ENCODE data around the gene MYD88. TPM values are rescaled to one million over a fixed set of nuclear protein-coding genes. Genes with fewer than 3 reads are reported as not detected.

Gene MYD88
- total RNA-seq, 1 donor: 6.9 TPM

DNA sequence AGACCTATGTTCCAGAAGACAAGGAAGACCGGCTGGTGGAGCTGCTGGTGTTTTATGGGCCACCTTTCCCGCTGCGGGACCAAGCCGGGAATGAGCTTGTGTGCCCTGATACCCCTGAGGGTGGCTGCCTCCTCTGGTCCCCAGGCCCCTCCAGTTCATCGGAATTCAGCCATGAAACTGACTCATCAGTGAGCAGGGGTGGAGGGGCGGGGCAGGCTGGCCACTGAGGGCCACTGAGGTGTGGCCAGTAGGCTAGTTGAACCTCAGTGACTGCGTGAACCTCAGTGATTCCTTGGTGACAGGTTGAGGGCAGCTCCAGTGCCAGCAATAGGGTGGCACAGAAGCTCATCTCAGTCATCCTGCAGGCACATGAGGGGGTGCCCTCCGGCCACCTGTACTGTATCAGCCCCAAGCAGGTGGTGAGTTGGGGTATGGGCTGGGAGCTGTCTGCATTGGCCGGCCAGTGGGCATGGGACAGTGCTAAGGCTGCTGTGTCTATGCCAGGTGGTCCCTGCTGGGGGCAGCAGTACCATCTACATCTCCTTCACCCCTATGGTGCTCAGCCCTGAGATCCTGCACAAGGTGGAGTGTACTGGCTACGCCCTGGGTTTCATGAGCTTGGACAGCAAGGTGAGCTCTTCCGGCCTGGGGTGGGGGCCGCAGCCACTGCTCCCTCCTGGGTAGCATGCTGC is 21.8 kb upstream of the MYD88 start:
- TF ChIP-seq, protein P1, sequence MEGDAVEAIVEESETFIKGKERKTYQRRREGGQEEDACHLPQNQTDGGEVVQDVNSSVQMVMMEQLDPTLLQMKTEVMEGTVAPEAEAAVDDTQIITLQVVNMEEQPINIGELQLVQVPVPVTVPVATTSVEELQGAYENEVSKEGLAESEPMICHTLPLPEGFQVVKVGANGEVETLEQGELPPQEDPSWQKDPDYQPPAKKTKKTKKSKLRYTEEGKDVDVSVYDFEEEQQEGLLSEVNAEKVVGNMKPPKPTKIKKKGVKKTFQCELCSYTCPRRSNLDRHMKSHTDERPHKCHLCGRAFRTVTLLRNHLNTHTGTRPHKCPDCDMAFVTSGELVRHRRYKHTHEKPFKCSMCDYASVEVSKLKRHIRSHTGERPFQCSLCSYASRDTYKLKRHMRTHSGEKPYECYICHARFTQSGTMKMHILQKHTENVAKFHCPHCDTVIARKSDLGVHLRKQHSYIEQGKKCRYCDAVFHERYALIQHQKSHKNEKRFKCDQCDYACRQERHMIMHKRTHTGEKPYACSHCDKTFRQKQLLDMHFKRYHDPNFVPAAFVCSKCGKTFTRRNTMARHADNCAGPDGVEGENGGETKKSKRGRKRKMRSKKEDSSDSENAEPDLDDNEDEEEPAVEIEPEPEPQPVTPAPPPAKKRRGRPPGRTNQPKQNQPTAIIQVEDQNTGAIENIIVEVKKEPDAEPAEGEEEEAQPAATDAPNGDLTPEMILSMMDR (IDR thresholded peaks at IDR 0.05; ENCODE audit: insufficient read depth, low read depth, low read length): no peak
- no peak overlapping the region for H3K4me3 ChIP-seq (ENCODE audit: low read depth, low read length)
- DNase-seq (ENCODE audit: low read depth): no peak

DNA sequence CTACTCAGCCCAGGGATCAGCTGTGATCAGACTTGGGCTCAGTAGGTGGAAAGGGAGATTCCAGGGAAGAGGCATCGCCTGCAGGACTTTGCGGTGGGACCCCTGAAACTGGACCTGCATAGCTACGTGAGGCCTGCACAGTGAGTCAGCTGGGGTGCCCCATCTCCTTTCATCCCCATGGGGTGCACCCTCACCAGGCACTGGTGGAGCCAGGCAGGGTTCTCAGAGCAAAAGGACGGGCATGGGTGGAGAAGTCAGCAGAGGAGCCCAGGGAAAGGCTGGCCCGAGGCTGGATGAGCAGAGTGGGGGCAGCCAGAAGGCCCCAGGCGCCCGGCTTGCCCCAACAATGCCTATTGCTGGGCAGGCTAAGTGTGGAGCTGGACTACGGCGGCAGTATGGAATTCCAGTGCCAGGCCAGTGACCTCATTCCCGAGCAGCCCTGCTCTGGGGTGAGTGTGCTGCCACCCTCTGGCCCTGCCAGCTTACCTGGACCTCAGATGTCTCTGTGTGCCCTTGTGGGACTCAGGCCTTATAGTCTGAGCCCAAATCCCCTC is 21.2 kb upstream of the MYD88 start:
- H3K4me3 ChIP-seq (ENCODE audit: low read depth, low read length): no peak overlapping the region
- no peak for DNase-seq (ENCODE audit: low read depth)
- TF ChIP-seq, protein P1 (IDR thresholded peaks at IDR 0.05; ENCODE audit: insufficient read depth, low read depth, low read length): no peak

DNA sequence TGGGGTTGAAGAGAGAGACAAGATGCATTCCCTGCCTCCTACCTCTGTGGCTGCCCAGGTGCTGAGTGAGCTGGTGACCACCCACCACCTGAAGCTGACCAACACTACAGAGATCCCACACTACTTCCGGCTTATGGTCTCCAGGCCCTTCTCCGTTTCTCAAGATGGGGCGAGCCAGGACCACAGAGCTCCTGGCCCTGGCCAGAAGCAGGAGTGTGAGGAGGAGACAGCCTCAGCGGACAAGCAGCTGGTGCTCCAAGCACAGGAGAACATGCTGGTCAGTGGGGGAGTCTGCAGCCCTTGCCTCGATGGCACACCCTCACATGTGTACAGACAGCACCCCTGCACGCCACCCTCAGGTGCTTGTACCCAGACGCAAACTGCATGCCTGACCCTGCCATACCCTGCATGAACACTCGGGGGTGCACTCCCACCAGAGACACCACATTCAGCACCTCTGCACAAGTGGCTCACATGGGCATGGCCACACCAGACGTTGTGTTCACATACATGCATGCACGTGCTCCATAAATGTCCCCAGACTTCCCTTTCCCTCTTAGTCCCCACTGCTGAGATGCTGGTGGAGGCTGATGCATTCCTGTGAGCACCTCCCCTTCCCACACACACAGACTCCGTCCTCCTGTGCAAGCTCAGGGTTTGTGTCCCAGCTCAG is 20.6 kb upstream of the MYD88 start:
- TF ChIP-seq, protein P1 (IDR thresholded peaks at IDR 0.05; ENCODE audit: insufficient read depth, low read depth, low read length): peak; percentile 83
- peak; percentile 53 for DNase-seq (ENCODE audit: low read depth)
- H3K4me3 ChIP-seq (ENCODE audit: low read depth, low read length): no peak overlapping the region

DNA sequence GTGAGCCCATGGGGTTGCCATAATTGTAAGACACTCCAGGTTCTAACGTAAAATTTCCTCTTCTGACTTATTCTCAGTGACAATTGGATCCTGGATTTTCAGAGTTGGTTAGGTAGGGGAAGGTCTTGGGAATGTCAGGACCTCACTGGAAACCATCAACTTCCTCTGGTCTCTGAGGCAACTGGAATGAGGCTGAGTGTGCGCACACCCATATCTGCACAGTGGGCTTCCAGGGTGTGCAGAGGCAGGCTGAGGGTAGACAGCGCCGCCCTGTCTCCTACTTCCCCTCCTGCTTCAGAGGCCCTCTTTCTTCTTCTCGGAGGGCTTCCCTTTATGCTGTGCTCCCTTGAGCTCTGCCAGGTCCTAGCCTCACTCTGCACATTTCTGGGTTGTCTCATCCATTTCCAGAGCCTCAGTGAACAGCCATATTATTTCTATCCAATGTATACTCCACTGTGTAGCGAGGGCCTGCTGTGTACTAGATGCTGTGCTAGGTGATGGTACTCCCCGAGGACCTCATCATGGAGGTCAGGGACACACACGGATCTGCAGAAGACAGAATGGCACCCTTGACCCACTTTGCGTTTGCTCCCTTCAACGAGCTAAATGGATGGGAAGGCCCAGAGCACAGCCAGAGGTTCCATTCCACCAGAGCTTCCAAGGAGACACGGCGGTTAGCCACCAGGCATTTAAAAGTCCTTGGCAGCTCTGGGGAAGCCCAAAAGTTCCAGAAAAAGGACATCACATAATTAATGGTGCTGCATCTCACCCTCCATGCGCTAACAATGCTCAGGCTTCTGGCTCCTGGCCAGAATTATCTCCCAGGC is 19.8 kb upstream of the MYD88 start:
- DNase-seq (ENCODE audit: low read depth): no peak
- no peak overlapping the region for H3K4me3 ChIP-seq (ENCODE audit: low read depth, low read length)
- TF ChIP-seq, protein P1 (IDR thresholded peaks at IDR 0.05; ENCODE audit: insufficient read depth, low read depth, low read length): no peak

- TF ChIP-seq, protein P1 (IDR thresholded peaks at IDR 0.05; ENCODE audit: insufficient read depth, low read depth, low read length): no peak
- DNase-seq (ENCODE audit: low read depth): no peak
- H3K4me3 ChIP-seq (ENCODE audit: low read depth, low read length): no peak overlapping the region
These were observed 19.3 kb upstream of the MYD88 start for GRCh38 chr3:38119248-38119544.

DNA sequence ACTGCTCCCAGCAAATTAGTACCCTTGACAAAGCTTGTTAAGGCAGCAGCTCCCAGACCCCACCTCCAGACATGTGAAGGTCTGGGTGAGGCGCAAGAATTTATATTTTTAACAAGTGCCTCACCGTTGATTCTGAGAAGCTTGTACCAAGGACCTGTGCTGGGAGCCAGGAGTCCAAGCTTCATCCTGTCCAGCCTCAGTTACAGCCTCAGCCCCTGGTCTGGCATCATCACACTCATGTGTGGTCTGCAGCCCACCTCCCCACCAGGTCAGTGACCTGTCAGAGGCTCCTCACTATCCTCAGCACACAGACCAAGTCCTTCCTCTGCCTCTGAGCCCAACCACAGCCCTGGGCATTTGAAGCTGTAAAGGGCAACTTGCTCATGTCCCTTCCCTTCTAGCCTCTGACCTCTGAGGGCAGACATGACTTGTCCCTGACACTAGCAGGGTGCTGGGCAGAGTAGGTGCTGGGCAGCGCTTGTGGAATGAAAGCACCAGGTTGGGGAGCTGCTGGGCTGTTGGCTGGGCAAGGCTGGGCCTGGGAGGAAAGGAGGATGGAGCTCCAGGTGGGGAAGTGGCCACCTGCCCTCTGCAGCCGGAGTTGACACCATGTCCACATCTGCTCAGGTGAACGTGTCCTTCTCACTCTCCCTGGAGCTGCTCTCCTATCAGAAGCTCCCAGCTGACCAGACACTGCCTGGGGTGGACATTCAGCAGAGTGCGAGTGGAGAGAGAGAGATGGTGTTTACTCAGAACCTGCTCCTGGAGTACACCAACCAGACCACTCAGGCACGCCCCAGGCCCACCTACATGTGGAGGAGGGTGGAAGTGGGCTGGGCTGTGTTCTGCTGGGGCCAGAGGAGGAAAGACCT is 18.4 kb upstream of the MYD88 start:
- DNase-seq (ENCODE audit: low read depth): no peak
- H3K4me3 ChIP-seq (ENCODE audit: low read depth, low read length): no peak overlapping the region
- TF ChIP-seq, protein P1 (IDR thresholded peaks at IDR 0.05; ENCODE audit: insufficient read depth, low read depth, low read length): no peak
